H1 (cell line): Measurements from ENCODE around the gene WASL. TPM values are rescaled to one million over a fixed set of nuclear protein-coding genes. Genes with fewer than 3 reads are reported as not detected.

Source experiments
- CTCF ChIA-PET: fragments of 300-600 bp; sonication (Branson Sonifier 250); formaldehyde crosslinking; loops from one replicate; lab custom pipeline; 2021; ENCODE audit not compliant: partially characterized antibody; lab: Charles Lee
- POLR2A ChIA-PET: fragments of 300-600 bp; sonication (Branson Sonifier 250); formaldehyde crosslinking; loops from one replicate; lab custom pipeline; 2021; ENCODE audit warnings: inconsistent platforms; ENCODE audit not compliant: partially characterized antibody; lab: Charles Lee
- DNase-seq, 2 experiments: peaks; one replicate each; pipeline versions ENCODE4 v3.0.0 to v3.0.0-alpha.2; 2010 to 2022; ENCODE audit warnings: low spot score in 2 of 2, low read depth in 1 of 2, mixed read lengths in 1 of 2
- FAIRE-seq: peaks from 2 replicates; lab custom pipeline; 2011; peaks lifted over from hg19 to GRCh38; lab: Jason Lieb, UNC
- H2AFZ ChIP-seq: 2 replicates; pipeline ENCODE4 v1.8.1; 2012; ENCODE audit warnings: low read length, inconsistent platforms
- H2AK5ac ChIP-seq: 2 replicates; pipeline ENCODE4 v1.6.1; 2013; ENCODE audit warnings: low read depth, low read length
- H2BK120ac ChIP-seq: replicated peaks from 2 replicates; pipeline ENCODE3; 2013; ENCODE audit warnings: low read depth, low read length, inconsistent platforms
- H2BK12ac ChIP-seq: 2 replicates; pipeline ENCODE4 v1.6.1; 2013; ENCODE audit warnings: low read depth, low read length
- H2BK15ac ChIP-seq: 2 replicates; pipeline ENCODE4 v1.6.1; 2013; ENCODE audit warnings: low read length
- H2BK20ac ChIP-seq: 2 replicates; pipeline ENCODE4 v1.6.1; 2013; ENCODE audit warnings: low read length
- H2BK5ac ChIP-seq: 2 replicates; pipeline ENCODE4 v1.6.1; 2013; ENCODE audit warnings: low read depth, low read length
- H3K14ac ChIP-seq: 2 replicates; pipeline ENCODE4 v1.6.1; 2013; ENCODE audit warnings: inconsistent platforms; ENCODE audit not compliant: insufficient read length
- H3K18ac ChIP-seq: 2 replicates; pipeline ENCODE4 v1.6.1; 2013; ENCODE audit warnings: low read length; ENCODE audit errors: extremely low read depth
- H3K23ac ChIP-seq: 2 replicates; pipeline ENCODE4 v1.6.1; 2013; ENCODE audit warnings: inconsistent platforms; ENCODE audit not compliant: insufficient read length
- H3K23me2 ChIP-seq: 2 replicates; pipeline ENCODE4 v1.6.1; 2013; ENCODE audit warnings: low read depth, low read length
- H3K27ac ChIP-seq: 2 replicates; pipeline ENCODE4 v1.6.1; 2011; ENCODE audit warnings: low read depth, low read length, inconsistent platforms
- H3K27me3 ChIP-seq, 4 experiments: replicated peaks in 1 of 4; 1 replicate in 1 of 4; 2 replicates in 3 of 4; pipeline versions ENCODE4 v1.6.1 to v1.8.1; 2011 to 2013; ENCODE audit warnings: low read length in 3 of 4, mild to moderate bottlenecking in 3 of 4, inconsistent platforms in 2 of 4, mixed read lengths in 2 of 4, moderate library complexity in 1 of 4; ENCODE audit not compliant: control insufficient read depth in 3 of 4, insufficient read depth in 3 of 4; ENCODE audit errors: extremely low read depth in 1 of 4
- H3K36me3 ChIP-seq, 4 experiments: 2 replicates each; pipeline versions ENCODE4 v1.6.1 to v1.8.1; 2011 to 2013; ENCODE audit warnings: mild to moderate bottlenecking in 4 of 4, low read length in 3 of 4, moderate library complexity in 2 of 4, control low read depth in 1 of 4, inconsistent platforms in 1 of 4; ENCODE audit not compliant: insufficient read depth in 4 of 4, control insufficient read depth in 2 of 4
- H3K4ac ChIP-seq: replicated peaks from 2 replicates; pipeline ENCODE3; 2013; ENCODE audit warnings: low read length, low read depth, mixed read lengths, inconsistent platforms; ENCODE audit not compliant: insufficient read length
- H3K4me1 ChIP-seq, 4 experiments: replicated peaks in 1 of 4; 1 replicate in 1 of 4; 2 replicates in 3 of 4; pipeline versions ENCODE4 v1.6.1 to v1.8.1; 2011 to 2013; ENCODE audit warnings: low read length in 3 of 4, inconsistent platforms in 2 of 4, mixed read lengths in 1 of 4; ENCODE audit not compliant: insufficient read depth in 4 of 4, control insufficient read depth in 3 of 4
- H3K4me2 ChIP-seq, 2 experiments: 2 replicates each; pipeline versions ENCODE4 v1.6.1 to v1.8.1; 2011 to 2013; ENCODE audit warnings: low read depth in 2 of 2, low read length in 2 of 2, control low read depth in 1 of 2, inconsistent platforms in 1 of 2, mild to moderate bottlenecking in 1 of 2; ENCODE audit not compliant: insufficient read depth in 1 of 2
- H3K4me3 ChIP-seq, 4 experiments: fragments of 200-600, 300-600 bp in 1 of 4; sonication (generic), shearing (Covaris generic), sonication (Bioruptor Twin) in 1 of 4; 2 replicates each; pipeline versions ENCODE4 v1.5.1 to v1.8.1; 2011 to 2016; ENCODE audit warnings: low read length in 4 of 4, low read depth in 3 of 4, control low read depth in 2 of 4, inconsistent platforms in 2 of 4, mild to moderate bottlenecking in 2 of 4, mixed read lengths in 1 of 4, moderate library complexity in 1 of 4; ENCODE audit not compliant: insufficient read depth in 2 of 4; ENCODE audit errors: extremely low read depth in 1 of 4
- H3K56ac ChIP-seq: replicated peaks from 2 replicates; pipeline ENCODE3; 2013; ENCODE audit warnings: low read depth, mild to moderate bottlenecking, mixed read lengths, low read length, inconsistent platforms; ENCODE audit not compliant: insufficient read length
- H3K79me1 ChIP-seq: 2 replicates; pipeline ENCODE4 v1.6.1; 2013; ENCODE audit warnings: low read depth, low read length, control low read depth
- H3K79me2 ChIP-seq, 2 experiments: 2 replicates each; pipeline versions ENCODE4 v1.6.1 to v1.8.1; 2012 to 2013; ENCODE audit warnings: low read length in 2 of 2, mild to moderate bottlenecking in 2 of 2, inconsistent platforms in 1 of 2; ENCODE audit not compliant: insufficient read depth in 2 of 2, control insufficient read depth in 1 of 2
- H3K9ac ChIP-seq, 4 experiments: replicated peaks in 1 of 4; 1 replicate in 1 of 4; 2 replicates in 3 of 4; pipeline versions ENCODE4 v1.6.1 to v1.8.1; 2011 to 2013; ENCODE audit warnings: low read depth in 3 of 4, low read length in 3 of 4, control low read depth in 2 of 4, mild to moderate bottlenecking in 2 of 4, moderate library complexity in 2 of 4, inconsistent platforms in 1 of 4; ENCODE audit errors: extremely low read depth in 1 of 4
- H3K9me3 ChIP-seq, 2 experiments: 2 replicates each; pipeline versions ENCODE4 v1.6.1 to v1.8.1; 2012 to 2013; ENCODE audit warnings: mild to moderate bottlenecking in 2 of 2, moderate library complexity in 2 of 2, control low read depth in 1 of 2, inconsistent platforms in 1 of 2, low read depth in 1 of 2, low read length in 1 of 2, mixed read lengths in 1 of 2; ENCODE audit not compliant: insufficient read depth in 2 of 2
- H4K20me1 ChIP-seq, 2 experiments: replicated peaks in 1 of 2; 2 replicates each; pipeline versions ENCODE3 to v1.8.1; 2011 to 2013; ENCODE audit warnings: inconsistent platforms in 2 of 2, low read length in 2 of 2, mild to moderate bottlenecking in 1 of 2; ENCODE audit not compliant: insufficient read depth in 2 of 2, control insufficient read depth in 1 of 2
- H4K5ac ChIP-seq: 2 replicates; pipeline ENCODE4 v1.6.1; 2013; ENCODE audit warnings: low read length, low read depth, mixed read lengths, inconsistent platforms; ENCODE audit not compliant: insufficient read length
- H4K8ac ChIP-seq: 2 replicates; pipeline ENCODE4 v1.8.0; 2013; ENCODE audit warnings: mild to moderate bottlenecking, moderate library complexity, low read length, inconsistent platforms; ENCODE audit not compliant: insufficient read depth; ENCODE audit errors: extremely low read depth
- H4K91ac ChIP-seq: replicated peaks from 2 replicates; pipeline ENCODE3; 2013; ENCODE audit warnings: low read length, mixed read lengths, inconsistent platforms; ENCODE audit not compliant: insufficient read length
- CHD1 ChIP-seq: IDR thresholded peaks from 2 replicates; pipeline ENCODE4 v1.6.1; 2012; ENCODE audit warnings: low read depth, low read length, improper control_type of control experiment
- CTCF ChIP-seq, 3 experiments: IDR thresholded peaks; 1 replicate in 2 of 3; 2 replicates in 1 of 3; pipeline versions ENCODE4 v1.5.1 to v1.6.1; 2011; ENCODE audit warnings: low read length in 3 of 3, mild to moderate bottlenecking in 3 of 3, inconsistent platforms in 2 of 3, low read depth in 1 of 3, moderate library complexity in 1 of 3; ENCODE audit not compliant: insufficient read depth in 1 of 3; ENCODE audit errors: control extremely low read depth in 1 of 3
- HDAC6 ChIP-seq: IDR thresholded peaks from one replicate; pipeline ENCODE4 v1.7.1; 2012; ENCODE audit warnings: low read depth, mild to moderate bottlenecking, inconsistent platforms, low read length, moderate library complexity
- POLR2AphosphoS5 ChIP-seq: IDR thresholded peaks from 2 replicates; pipeline ENCODE4 v1.6.1; 2011; ENCODE audit warnings: low read depth, low read length
- RAD21 ChIP-seq, 2 experiments: IDR thresholded peaks in 1 of 2; conservative IDR thresholded peaks in 1 of 2; 2 replicates each; pipeline ENCODE4 v1.6.1; 2011; ENCODE audit warnings: low read depth in 2 of 2, low read length in 2 of 2, improper control_type of control experiment in 1 of 2, inconsistent platforms in 1 of 2, mild to moderate bottlenecking in 1 of 2, moderate library complexity in 1 of 2
- SIN3A ChIP-seq, 2 experiments: IDR thresholded peaks in 1 of 2; conservative IDR thresholded peaks in 1 of 2; 2 replicates each; pipeline ENCODE4 v1.6.1; 2011 to 2012; ENCODE audit warnings: low read length in 2 of 2, improper control_type of control experiment in 1 of 2, low read depth in 1 of 2, mild to moderate bottlenecking in 1 of 2
- WGBS, 2 experiments: shearing (Covaris generic) in 1 of 2; methylation state at CpG; one replicate each; pipeline versions ENCODE4 v1.1.6 to v1.1.7; 2013 to 2015; ENCODE audit warnings: low lambda C conversion rate in 2 of 2, mixed read lengths in 2 of 2, inconsistent platforms in 1 of 2, low coverage in 1 of 2, missing lambda C conversion rate in 1 of 2; ENCODE audit not compliant: insufficient replicate concordance in 2 of 2, insufficient coverage in 1 of 2, insufficient read length in 1 of 2; ENCODE audit errors: extremely low coverage in 1 of 2, missing lambda C conversion rate in 1 of 2; 5-methylcytosine and 5-hydroxymethylcytosine counted together
- polyA plus RNA-seq, 7 experiments: library from polyadenylated mRNA; depleted of rRNA in 3 of 7; stranded (reverse) in 5 of 7; unstranded in 2 of 7; fragments of >200 nt in 5 of 7; fragments of 200-250 nt in 2 of 7; gene quantifications; 1 replicate in 5 of 7; 2 replicates in 1 of 7; 4 replicates in 1 of 7; pipeline versions ENCODE4 v1.2.1 to v1.2.3, GENCODE V29; 2011 to 2013; ENCODE audit warnings: missing spikeins in 2 of 7, mixed read lengths in 2 of 7
- total RNA-seq: library from RNA; stranded (reverse); fragmentation: NEBNext Ultra II Directional; extraction: Animal tissue kit (Norgen Biotek cat#: 25700); gene quantifications from 2 replicates; pipeline ENCODE4 v1.2.1, GENCODE V29; 2021

WASL gene
- total and polyA plus RNA-seq, 2 of the 8 experiments (the other 6 are each of a cell fraction or from before 2014, with no cell fraction given): 7.7 to 38.9 TPM

GRCh38 chr7:123637203-123637602, 111.6 kb downstream of the WASL start:
- Histone ChIP-seq H3K14ac (no peak overlapping the region), H2BK20ac (0 out of 2 replicates have a peak overlapping the region, but pooled peaks have one; percentile 36), H3K4ac (no peak overlapping the region), H3K23me2 (0 out of 2 replicates have a peak, but pooled peaks cover 1% of the 10 kb centered on the region), H2BK15ac (peak overlapping the region; percentile 62; the same call in 1 of the 2 replicates), H3K4me1 (no peaks in the 10 kb centered on the region), H3K9me3 (no peaks in the 10 kb centered on the region), H4K91ac (no peak overlapping the region), H3K9ac (no peak overlapping the region), H4K8ac (no peak overlapping the region), H2BK120ac (no peak overlapping the region), H3K27me3 (no peaks in the 10 kb centered on the region), H3K79me2 (no peaks in the 10 kb centered on the region), H2BK5ac (no peak overlapping the region), H4K20me1 (no peaks in the 10 kb centered on the region), H3K56ac (no peak overlapping the region), H3K36me3 (no peaks in the 10 kb centered on the region), H2AFZ (peak overlapping the region; percentile 92), H3K18ac (no peak overlapping the region), H3K27ac (no peak overlapping the region), H3K79me1 (no peaks in the 10 kb centered on the region), H2AK5ac (no peak overlapping the region), H3K4me3 (no peak overlapping the region), H3K23ac (no peak overlapping the region), H4K5ac (no peak overlapping the region), H2BK12ac (no peak overlapping the region; the same call in 1 of the 2 replicates), H3K4me2 (no peak overlapping the region)
- ChIA-PET POLR2A (interaction anchor here (1.5 kb wide), 1 partner anchor 235 kb away, joined by 4 read pairs; no protein-coding TSS in a partner anchor), CTCF (interaction anchor here (0.7 to 4.0 kb wide), 26 partner anchors 8 to 465 kb away, joined by 3 to 33 read pairs (median 8); partner anchors contain the start of gene ASB15)
- 73% methylated on average over 3 of the region's 3 CpGs; no CpG with 5 or more reads in 1 of the 2 experiments for WGBS, 2 experiments
- no peak for DNase-seq
- FAIRE-seq: peak; percentile 36
- TF ChIP-seq POLR2AphosphoS5 (no peak), RAD21 (IDR thresholded peaks at IDR 0.05 in 1 of 2, conservative IDR thresholded peaks at IDR 0.05 in 1 of 2; ENCODE audit: low read depth in 2 of 2, low read length in 2 of 2) (peak in 1 of 2 experiments; percentile 30; a peak in 2 of 4 replicates), HDAC6 (no peak), CHD1 (no peak), SIN3A (conservative IDR thresholded peaks at IDR 0.05 in 1 of 2, IDR thresholded peaks at IDR 0.05 in 1 of 2; ENCODE audit: low read depth in 1 of 2, low read length in 2 of 2) (no peak), CTCF (IDR thresholded peaks at IDR 0.05; ENCODE audit: control extremely low read depth in 1 of 3, insufficient read depth in 1 of 3, low read depth in 1 of 3, low read length in 3 of 3) (peak in 2 of 3 experiments; percentile 13 to 42; a peak in 1 of 4 replicates)
